Sigmoid colon (tissue), 4 donors: ENCODE measurements around the gene THSD7B.

ENCODE experiments used
- POLR2AphosphoS5 ChIP-seq, 4 donors: sonication (generic); formaldehyde crosslinking; IDR thresholded peaks; one replicate each; pipeline ENCODE4 v1.6.1; 2017; ENCODE audit warnings: antibody characterized with exemption in 4 of 4
- TF ChIP-seq, protein P1 (sequence below), 4 experiments: fragments of 450-650 bp in 3 of 4; fragments of 200-600 bp in 1 of 4; IDR thresholded peaks; one replicate each; pipeline ENCODE4 v1.5.1; 2016 to 2019; ENCODE audit warnings: antibody characterized with exemption in 4 of 4, mild to moderate bottlenecking in 3 of 4, moderate library complexity in 2 of 4

DNA sequence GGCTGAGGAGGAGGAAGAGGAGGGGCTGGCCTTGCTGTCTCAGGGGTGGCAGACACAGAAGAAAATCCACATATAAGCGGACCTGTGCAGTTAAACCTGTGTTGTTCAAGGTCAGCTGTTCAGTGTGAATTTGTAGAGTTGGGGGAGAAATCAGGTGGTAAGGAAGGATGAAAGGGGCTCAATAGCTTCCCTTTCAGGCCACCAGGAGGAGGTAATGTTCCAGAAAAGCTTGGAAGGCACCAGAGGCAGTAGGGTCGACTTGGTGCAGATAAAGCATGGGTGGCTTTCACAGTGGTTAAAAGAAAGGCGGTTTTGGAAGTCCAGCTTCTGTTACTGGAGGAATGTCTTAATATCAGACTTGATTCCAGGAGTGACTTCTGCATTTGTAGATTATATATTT is 167.4 kb downstream of the THSD7B start:
- TF ChIP-seq, protein P1, sequence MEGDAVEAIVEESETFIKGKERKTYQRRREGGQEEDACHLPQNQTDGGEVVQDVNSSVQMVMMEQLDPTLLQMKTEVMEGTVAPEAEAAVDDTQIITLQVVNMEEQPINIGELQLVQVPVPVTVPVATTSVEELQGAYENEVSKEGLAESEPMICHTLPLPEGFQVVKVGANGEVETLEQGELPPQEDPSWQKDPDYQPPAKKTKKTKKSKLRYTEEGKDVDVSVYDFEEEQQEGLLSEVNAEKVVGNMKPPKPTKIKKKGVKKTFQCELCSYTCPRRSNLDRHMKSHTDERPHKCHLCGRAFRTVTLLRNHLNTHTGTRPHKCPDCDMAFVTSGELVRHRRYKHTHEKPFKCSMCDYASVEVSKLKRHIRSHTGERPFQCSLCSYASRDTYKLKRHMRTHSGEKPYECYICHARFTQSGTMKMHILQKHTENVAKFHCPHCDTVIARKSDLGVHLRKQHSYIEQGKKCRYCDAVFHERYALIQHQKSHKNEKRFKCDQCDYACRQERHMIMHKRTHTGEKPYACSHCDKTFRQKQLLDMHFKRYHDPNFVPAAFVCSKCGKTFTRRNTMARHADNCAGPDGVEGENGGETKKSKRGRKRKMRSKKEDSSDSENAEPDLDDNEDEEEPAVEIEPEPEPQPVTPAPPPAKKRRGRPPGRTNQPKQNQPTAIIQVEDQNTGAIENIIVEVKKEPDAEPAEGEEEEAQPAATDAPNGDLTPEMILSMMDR (IDR thresholded peaks at IDR 0.05), result no peak
- TF ChIP-seq POLR2AphosphoS5 (IDR thresholded peaks at IDR 0.05), result no peak
